Prostate gland (tissue), 2 donors: ENCODE measurements around the gene F3. TPM values are rescaled to one million over a fixed set of nuclear protein-coding genes. Genes with fewer than 3 reads are reported as not detected.
A peak's percentile ranks its signal among the peaks of the same experiment; 100 is the strongest.

Experiments used
- DNase-seq: peaks from one replicate; pipeline ENCODE4 v3.0.0-alpha.2; 2019; ENCODE audit warnings: low spot score
- H3K27ac ChIP-seq, 2 donors: fragments of 200-600 bp; sonication (generic); 2 replicates each; pipeline ENCODE4 v1.5.1; 2017 to 2019
- H3K27me3 ChIP-seq: fragments of 200-600 bp; sonication (generic); replicated peaks from 2 replicates; pipeline ENCODE4 v1.5.1; 2019; ENCODE audit not compliant: insufficient read depth
- H3K36me3 ChIP-seq, 2 donors: fragments of 200-600 bp; sonication (generic); 1 replicate in 1 of 2; 2 replicates in 1 of 2; pipeline versions ENCODE4 v1.5.1 to v1.8.1; 2017 to 2019
- H3K4me1 ChIP-seq: fragments of 200-600 bp; sonication (generic); replicated peaks from 2 replicates; pipeline ENCODE4 v1.5.1; 2019
- H3K4me3 ChIP-seq, 2 donors: fragments of 200-600 bp; sonication (generic); 2 replicates each; pipeline ENCODE4 v1.5.1; 2017 to 2019
- H3K9me3 ChIP-seq: fragments of 200-600 bp; sonication (generic); 2 replicates; pipeline ENCODE4 v1.5.1; 2017
- CTCF ChIP-seq, 4 experiments: fragments of 200-600 bp in 2 of 4; fragments of 450-650 bp in 2 of 4; sonication (generic) in 2 of 4; IDR thresholded peaks; 1 replicate in 3 of 4; 2 replicates in 1 of 4; pipeline ENCODE4 v1.5.1; 2016 to 2019; ENCODE audit warnings: antibody characterized with exemption in 4 of 4, mild to moderate bottlenecking in 2 of 4, moderate library complexity in 2 of 4
- POLR2A ChIP-seq: fragments of 450-650 bp; IDR thresholded peaks from one replicate; pipeline ENCODE4 v1.6.1; 2016; ENCODE audit warnings: antibody characterized with exemption, mild to moderate bottlenecking
- POLR2AphosphoS5 ChIP-seq: sonication (generic); formaldehyde crosslinking; IDR thresholded peaks from one replicate; pipeline ENCODE4 v1.6.1; 2017; ENCODE audit warnings: antibody characterized with exemption
- WGBS: methylation state at CpG from one replicate; pipeline ENCODE4 v1.1.5; 2018; 5-methylcytosine and 5-hydroxymethylcytosine counted together
- intact Hi-C: fragments of 100-400 bp; cut with DNase I; formaldehyde crosslinking; loops from one replicate; pipeline ENCODE4 v1.14.2; 2022
- total RNA-seq, 2 donors: library from RNA; depleted of rRNA; stranded (reverse); fragments of >200 nt; gene quantifications; one replicate each; pipeline ENCODE4 v1.1.0, GENCODE V29; 2016

Gene F3
- total RNA-seq, 2 donors from 2014 or later: 36.3 to 120 TPM

DNA sequence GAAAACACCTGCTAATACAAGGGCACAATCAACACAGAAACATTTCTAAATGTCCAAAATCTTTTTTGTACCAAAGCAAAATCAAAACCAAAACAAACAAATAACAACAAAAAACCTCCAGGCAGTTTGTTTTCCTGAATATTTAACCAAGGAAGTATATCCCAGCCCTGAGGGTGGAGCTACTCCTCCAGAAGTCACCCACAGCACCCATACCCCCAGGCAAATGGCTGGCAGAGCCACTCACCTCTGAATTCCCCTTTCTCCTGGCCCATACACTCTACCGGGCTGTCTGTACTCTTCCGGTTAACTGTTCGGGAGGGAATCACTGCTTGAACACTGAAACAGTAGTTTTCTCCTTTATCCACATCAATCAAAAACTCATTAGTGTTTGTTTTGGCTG is 9.5 kb downstream of the F3 start:
- Histone ChIP-seq H3K36me3 (no peaks in the 10 kb centered on the region), H3K4me3 (no peak overlapping the region), H3K9me3 (no peaks in the 10 kb centered on the region), H3K27ac (peak overlapping the region in 1 of 2 donors; percentile 27), H3K27me3 (no peaks in the 10 kb centered on the region), H3K4me1 (peaks cover 5% of the 10 kb centered on the region)
- peak in 1 of 4 experiments; percentile 22 for TF ChIP-seq CTCF (IDR thresholded peaks at IDR 0.05)
- TF ChIP-seq POLR2AphosphoS5: no peak
- 54% methylated on average over 3 of the region's 3 CpGs for WGBS
- no peak for DNase-seq
- intact Hi-C loops: no loop called here

DNA sequence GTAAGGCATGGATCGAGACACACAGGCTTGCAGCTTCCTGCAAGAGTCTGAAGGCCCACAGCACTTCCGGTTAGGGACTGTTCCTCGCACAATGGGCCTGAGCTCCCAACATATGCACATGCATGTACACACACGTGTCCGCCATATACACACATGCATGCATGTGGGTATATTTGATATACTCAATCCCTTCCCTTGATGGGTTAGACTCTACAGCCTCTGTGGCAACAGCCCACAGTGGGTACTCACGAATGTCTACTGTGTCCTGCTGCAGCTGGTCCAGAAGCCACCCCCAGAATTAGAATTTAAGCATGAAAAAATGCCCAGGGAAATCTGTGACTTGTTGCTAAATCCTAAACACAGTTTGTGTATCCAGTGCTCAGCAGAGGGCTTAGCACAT is 9.9 kb downstream of the F3 start:
- no peak overlapping the region for H3K27ac ChIP-seq
- no peak for DNase-seq
- intact Hi-C loops: no loop called here
- no peaks in the 10 kb centered on the region for H3K27me3 ChIP-seq
- TF ChIP-seq POLR2A (no peak), POLR2AphosphoS5 (no peak), CTCF (IDR thresholded peaks at IDR 0.05) (no peak)
- WGBS: 98% methylated on average over 6 of the region's 6 CpGs
- H3K9me3 ChIP-seq: no peaks in the 10 kb centered on the region
- no peaks in the 10 kb centered on the region for H3K36me3 ChIP-seq
- H3K4me3 ChIP-seq: no peak overlapping the region
- H3K4me1 ChIP-seq: peaks cover 5% of the 10 kb centered on the region

- DNase-seq: no peak
- H3K4me3 ChIP-seq: no peak overlapping the region
- no peak overlapping the region for H3K27ac ChIP-seq
- H3K36me3 ChIP-seq: no peaks in the 10 kb centered on the region
- H3K27me3 ChIP-seq: no peaks in the 10 kb centered on the region
- WGBS: 90% methylated on average over 4 of the region's 4 CpGs
- no peaks in the 10 kb centered on the region for H3K9me3 ChIP-seq
- TF ChIP-seq CTCF (IDR thresholded peaks at IDR 0.05): no peak
- TF ChIP-seq POLR2AphosphoS5: no peak
- no peak for TF ChIP-seq POLR2A
- intact Hi-C loops: no loop called here
- peaks cover 5% of the 10 kb centered on the region for H3K4me1 ChIP-seq
Measured at GRCh38 chr1:94530373-94530878, 11.1 kb downstream of the F3 start.

GRCh38 chr1:94529416-94529815 is 12.1 kb downstream of the F3 start:
- no peaks in the 10 kb centered on the region for H3K4me1 ChIP-seq
- no peaks in the 10 kb centered on the region for H3K9me3 ChIP-seq
- DNase-seq: no peak
- TF ChIP-seq POLR2AphosphoS5 (no peak), POLR2A (no peak), CTCF (IDR thresholded peaks at IDR 0.05) (no peak)
- no peak overlapping the region for H3K27ac ChIP-seq
- intact Hi-C loops: no loop called here
- 96% methylated on average over 2 of the region's 2 CpGs for WGBS
- H3K36me3 ChIP-seq: no peaks in the 10 kb centered on the region
- no peak overlapping the region for H3K4me3 ChIP-seq
- no peaks in the 10 kb centered on the region for H3K27me3 ChIP-seq

- no peak for TF ChIP-seq POLR2AphosphoS5
- no peak for TF ChIP-seq CTCF (IDR thresholded peaks at IDR 0.05)
- TF ChIP-seq POLR2A: no peak
- no peaks in the 10 kb centered on the region for H3K27me3 ChIP-seq
- DNase-seq: no peak
- no peak overlapping the region for H3K4me3 ChIP-seq
- intact Hi-C loops: no loop called here
- H3K36me3 ChIP-seq: no peaks in the 10 kb centered on the region
- 96% methylated on average over 5 of the region's 5 CpGs for WGBS
- H3K27ac ChIP-seq: no peak overlapping the region
- H3K4me1 ChIP-seq: no peaks in the 10 kb centered on the region
- H3K9me3 ChIP-seq: no peaks in the 10 kb centered on the region
Measured at GRCh38 chr1:94528826-94529225, 12.7 kb downstream of the F3 start.
